Measurements from ENCODE around the gene UBE2E3.

The UBE2E3 gene

GRCh38 chr2:181058378-181059269 is 78.2 kb downstream of the UBE2E3 start:
- intact Hi-C loops (cut with micrococcal nuclease) = loop anchor here (5.0 kb wide), 1 partner anchor 456 kb away; no protein-coding TSS in a partner anchor

DNA sequence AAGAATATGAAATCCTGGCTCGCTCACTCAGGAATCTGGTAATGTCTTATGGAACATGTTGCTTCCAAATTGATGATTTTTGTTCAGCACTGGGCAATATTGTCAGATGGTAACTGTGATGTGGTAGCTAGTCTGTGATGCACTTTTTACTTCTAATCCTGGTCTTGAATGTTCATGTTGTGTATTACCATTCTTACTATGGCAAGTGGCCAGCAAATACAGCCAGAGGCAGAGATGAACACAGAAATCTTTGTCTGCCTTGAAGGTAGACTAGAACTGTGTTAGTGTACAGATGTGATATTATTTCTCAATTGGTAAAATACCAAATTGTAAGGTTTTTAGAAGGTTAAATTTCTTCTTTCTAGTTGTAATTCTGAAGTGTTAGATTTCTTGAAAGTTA is 83.3 kb downstream of the UBE2E3 start:
- no peaks in the 10 kb centered on the region for H3K27me3 Mint-ChIP-seq
- intact Hi-C loops (cut with micrococcal nuclease) = no loop called here
- H3K9me3 Mint-ChIP-seq = no peaks in the 10 kb centered on the region
- peaks cover 5% of the 10 kb centered on the region for H3K4me1 Mint-ChIP-seq (ENCODE audit: low read depth)
- no peak overlapping the region for H3K4me3 Mint-ChIP-seq
- H3K27ac Mint-ChIP-seq = no peak overlapping the region
- H3K36me3 Mint-ChIP-seq (ENCODE audit: low read depth) = peaks cover 15% of the 10 kb centered on the region

More at GRCh38 chr2:181058378-181059269, 78.2 kb downstream of the UBE2E3 start:
- peaks cover 12% of the 10 kb centered on the region for H3K36me3 Mint-ChIP-seq (ENCODE audit: low read depth)
- peaks cover 7% of the 10 kb centered on the region for H3K4me1 Mint-ChIP-seq (ENCODE audit: low read depth)
- H3K4me3 Mint-ChIP-seq = no peak overlapping the region
- H3K27ac Mint-ChIP-seq = no peak overlapping the region
- no peaks in the 10 kb centered on the region for H3K9me3 Mint-ChIP-seq
- no peaks in the 10 kb centered on the region for H3K27me3 Mint-ChIP-seq

DNA sequence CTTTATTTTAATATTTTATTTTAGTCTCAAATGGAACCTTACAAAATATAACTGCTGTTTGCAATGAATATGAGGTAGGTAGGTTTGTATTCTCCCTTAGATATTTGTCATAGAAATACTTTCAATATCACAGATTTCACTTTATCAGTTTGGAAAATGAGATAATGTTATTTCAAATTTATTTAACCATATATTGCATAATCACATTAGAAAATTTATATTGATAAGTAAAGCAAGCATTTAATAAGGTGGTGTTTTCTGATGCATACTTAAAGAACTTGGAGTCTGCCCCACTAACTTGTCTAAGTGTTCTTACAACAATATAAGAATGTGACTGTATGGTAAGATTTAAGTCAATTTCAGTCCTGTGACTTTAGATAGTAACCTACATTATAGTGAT is 85.1 kb downstream of the UBE2E3 start:
- H3K36me3 Mint-ChIP-seq (ENCODE audit: low read depth) = peaks cover 15% of the 10 kb centered on the region
- H3K4me3 Mint-ChIP-seq = no peak overlapping the region
- H3K9me3 Mint-ChIP-seq = no peaks in the 10 kb centered on the region
- H3K27ac Mint-ChIP-seq = no peak overlapping the region
- intact Hi-C loops (cut with micrococcal nuclease) = no loop called here
- H3K27me3 Mint-ChIP-seq = no peaks in the 10 kb centered on the region
- H3K4me1 Mint-ChIP-seq (ENCODE audit: low read depth) = peaks cover 5% of the 10 kb centered on the region

- Mint-ChIP-seq H3K9me3 (no peaks in the 10 kb centered on the region), H3K4me1 (ENCODE audit: low read depth) (peaks cover 5% of the 10 kb centered on the region), H3K36me3 (ENCODE audit: low read depth) (peaks cover 15% of the 10 kb centered on the region), H3K27me3 (no peaks in the 10 kb centered on the region), H3K4me3 (no peak overlapping the region), H3K27ac (no peak overlapping the region)
- intact Hi-C loops (cut with micrococcal nuclease) = no loop called here
These were observed 85.9 kb downstream of the UBE2E3 start for GRCh38 chr2:181066333-181066732.

- Mint-ChIP-seq H3K36me3 (ENCODE audit: low read depth) (no peaks in the 10 kb centered on the region), H3K27me3 (no peaks in the 10 kb centered on the region), H3K4me3 (no peak overlapping the region), H3K4me1 (ENCODE audit: low read depth) (peaks cover 15% of the 10 kb centered on the region), H3K9me3 (no peaks in the 10 kb centered on the region), H3K27ac (no peak overlapping the region)
- intact Hi-C loops (cut with micrococcal nuclease) = loop anchor here (10.0 kb wide), 1 partner anchor 1005 kb away; no protein-coding TSS in a partner anchor
These were observed 89.9 kb downstream of the UBE2E3 start for GRCh38 chr2:181070119-181070835.

GRCh38 chr2:181070836-181071200 is 90.4 kb downstream of the UBE2E3 start:
- peaks cover 15% of the 10 kb centered on the region for H3K4me1 Mint-ChIP-seq (ENCODE audit: low read depth)
- no peaks in the 10 kb centered on the region for H3K27me3 Mint-ChIP-seq

GRCh38 chr2:181072486-181073235 is 92.3 kb downstream of the UBE2E3 start:
- peaks cover 10% of the 10 kb centered on the region for H3K4me1 Mint-ChIP-seq (ENCODE audit: low read depth)
- no peaks in the 10 kb centered on the region for H3K9me3 Mint-ChIP-seq
- no peak overlapping the region for H3K4me3 Mint-ChIP-seq
- H3K27me3 Mint-ChIP-seq = no peaks in the 10 kb centered on the region
- H3K36me3 Mint-ChIP-seq (ENCODE audit: low read depth) = no peaks in the 10 kb centered on the region
- intact Hi-C loops (cut with micrococcal nuclease) = loop anchor here (10.0 kb wide), 1 partner anchor 1002 kb away; no protein-coding TSS in a partner anchor
- no peak overlapping the region for H3K27ac Mint-ChIP-seq

More at GRCh38 chr2:181070836-181071200, 90.4 kb downstream of the UBE2E3 start:
- intact Hi-C loops (cut with micrococcal nuclease) = loop anchor here (10.0 kb wide), 1 partner anchor 1004 kb away; no protein-coding TSS in a partner anchor
- H3K36me3 Mint-ChIP-seq (ENCODE audit: low read depth) = no peaks in the 10 kb centered on the region
- H3K4me3 Mint-ChIP-seq = no peak overlapping the region
- H3K9me3 Mint-ChIP-seq = no peaks in the 10 kb centered on the region
- H3K27ac Mint-ChIP-seq = no peak overlapping the region

GRCh38 chr2:181073896-181074295 is 93.5 kb downstream of the UBE2E3 start:
- H3K4me1 Mint-ChIP-seq (ENCODE audit: low read depth) = peaks cover 10% of the 10 kb centered on the region

GRCh38 chr2:181074457-181074856 is 94.1 kb downstream of the UBE2E3 start:
- Mint-ChIP-seq H3K4me1 (ENCODE audit: low read depth) (peaks cover 11% of the 10 kb centered on the region), H3K9me3 (no peaks in the 10 kb centered on the region), H3K27me3 (no peaks in the 10 kb centered on the region), H3K36me3 (ENCODE audit: low read depth) (no peaks in the 10 kb centered on the region), H3K27ac (no peak overlapping the region), H3K4me3 (no peak overlapping the region)
- intact Hi-C loops (cut with micrococcal nuclease) = loop anchor here (10.0 kb wide), 1 partner anchor 1000 kb away; no protein-coding TSS in a partner anchor

More at GRCh38 chr2:181073896-181074295, 93.5 kb downstream of the UBE2E3 start:
- H3K9me3 Mint-ChIP-seq = no peaks in the 10 kb centered on the region
- no peak overlapping the region for H3K27ac Mint-ChIP-seq
- no peaks in the 10 kb centered on the region for H3K27me3 Mint-ChIP-seq
- intact Hi-C loops (cut with micrococcal nuclease) = loop anchor here (10.0 kb wide), 1 partner anchor 1001 kb away; no protein-coding TSS in a partner anchor
- no peak overlapping the region for H3K4me3 Mint-ChIP-seq
- no peaks in the 10 kb centered on the region for H3K36me3 Mint-ChIP-seq (ENCODE audit: low read depth)

- H3K4me1 Mint-ChIP-seq (ENCODE audit: low read depth) = peaks cover 17% of the 10 kb centered on the region
These were observed 96.3 kb downstream of the UBE2E3 start for GRCh38 chr2:181076658-181077057.

DNA sequence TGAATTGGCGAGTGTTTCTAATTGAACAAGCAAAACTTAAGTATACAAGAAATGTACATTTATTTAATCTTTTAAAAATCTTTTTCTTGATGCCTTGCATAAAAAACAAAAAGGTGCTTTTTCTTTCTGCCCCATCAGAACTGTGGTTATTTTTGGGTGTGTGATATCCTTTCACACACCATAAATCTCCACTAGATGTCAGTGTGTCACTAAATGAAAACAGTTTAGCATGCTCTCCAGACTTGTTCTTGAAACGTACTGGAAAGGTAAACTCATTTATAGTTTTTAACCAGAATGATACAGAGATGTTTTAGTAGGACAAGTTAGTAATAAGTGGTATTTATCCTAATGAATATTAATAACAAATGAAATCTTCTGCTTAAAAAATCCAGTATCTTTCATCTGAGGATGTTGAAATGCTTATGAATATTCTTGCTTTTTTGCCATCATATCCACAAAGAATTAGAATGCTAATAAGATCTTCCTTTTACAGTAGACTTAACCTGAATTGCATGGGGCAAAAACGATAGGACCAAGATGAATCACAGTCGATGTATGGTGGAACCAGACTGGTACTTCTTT is 96.8 kb downstream of the UBE2E3 start:
- Mint-ChIP-seq H3K27ac (no peak overlapping the region), H3K27me3 (no peaks in the 10 kb centered on the region), H3K9me3 (no peaks in the 10 kb centered on the region), H3K4me1 (ENCODE audit: low read depth) (peaks cover 15% of the 10 kb centered on the region), H3K36me3 (ENCODE audit: low read depth) (no peaks in the 10 kb centered on the region), H3K4me3 (no peak overlapping the region)
- intact Hi-C loops (cut with micrococcal nuclease) = loop anchor here (1.0 to 10.0 kb wide), 3 partner anchors 389 to 998 kb away; no protein-coding TSS in a partner anchor

More at GRCh38 chr2:181076658-181077057, 96.3 kb downstream of the UBE2E3 start:
- Mint-ChIP-seq H3K4me3 (no peak overlapping the region), H3K9me3 (no peaks in the 10 kb centered on the region), H3K27me3 (no peaks in the 10 kb centered on the region), H3K36me3 (ENCODE audit: low read depth) (no peaks in the 10 kb centered on the region), H3K27ac (no peak overlapping the region)
- intact Hi-C loops (cut with micrococcal nuclease) = loop anchor here (1.0 to 10.0 kb wide), 3 partner anchors 390 to 998 kb away; no protein-coding TSS in a partner anchor

DNA sequence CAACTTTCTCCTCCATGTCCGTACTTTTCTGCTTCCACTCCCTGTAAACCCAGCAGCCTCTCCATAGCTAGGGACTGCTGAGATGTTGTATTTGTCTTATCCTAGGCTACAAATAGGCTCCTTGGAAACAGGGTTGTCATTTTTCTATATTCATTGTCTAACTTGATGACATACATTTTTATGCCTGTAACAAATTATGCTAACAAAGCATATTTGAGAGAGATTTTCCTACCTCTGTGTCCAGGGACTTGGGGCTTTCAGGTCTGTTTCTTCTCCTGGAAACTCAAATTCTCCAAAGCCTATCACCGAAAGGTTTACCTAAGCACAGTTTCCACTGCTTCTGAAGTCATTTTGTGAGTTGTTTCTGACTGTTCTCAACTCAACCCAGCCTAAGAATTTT is 102.7 kb downstream of the UBE2E3 start:
- H3K36me3 Mint-ChIP-seq (ENCODE audit: low read depth) = no peaks in the 10 kb centered on the region
- no peak overlapping the region for H3K27ac Mint-ChIP-seq
- H3K4me3 Mint-ChIP-seq = no peak overlapping the region
- H3K4me1 Mint-ChIP-seq (ENCODE audit: low read depth) = peaks cover 7% of the 10 kb centered on the region
- intact Hi-C loops (cut with micrococcal nuclease) = no loop called here
- no peaks in the 10 kb centered on the region for H3K27me3 Mint-ChIP-seq
- no peaks in the 10 kb centered on the region for H3K9me3 Mint-ChIP-seq

DNA sequence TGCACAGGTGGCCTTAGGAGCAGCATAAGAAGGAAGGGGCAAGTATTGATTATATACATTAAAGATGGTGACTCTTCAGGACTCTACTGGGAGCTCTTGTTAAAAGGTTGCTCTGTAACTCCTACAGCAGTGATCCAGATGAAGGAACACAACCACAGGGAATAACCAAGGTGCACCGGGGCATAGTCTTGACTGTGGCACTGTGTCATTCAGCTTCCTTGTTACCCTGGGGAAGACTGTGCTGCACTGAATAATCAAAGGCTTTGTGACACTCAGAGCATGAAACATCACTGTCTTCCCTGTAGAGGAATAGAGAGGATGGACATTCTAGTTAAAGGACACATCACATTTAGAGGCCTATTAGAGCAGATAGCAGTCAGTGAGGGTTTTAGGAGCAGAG is 105.3 kb downstream of the UBE2E3 start:
- Mint-ChIP-seq H3K4me3 (no peak overlapping the region), H3K27me3 (no peaks in the 10 kb centered on the region), H3K9me3 (no peaks in the 10 kb centered on the region), H3K4me1 (ENCODE audit: low read depth) (no peaks in the 10 kb centered on the region), H3K36me3 (ENCODE audit: low read depth) (no peaks in the 10 kb centered on the region), H3K27ac (no peak overlapping the region)
- intact Hi-C loops (cut with micrococcal nuclease) = no loop called here

All from dendritic cell treated with granulocyte-macrophage colony-stimulating factor and Interleukin-4, amounts not matched to agents 40 ng/mL and 50 ng/mL, for 4 days (primary cell).